Breast epithelium (tissue), 4 donors: ENCODE measurements around the gene RCE1. TPM values are rescaled to one million over a fixed set of nuclear protein-coding genes. Genes with fewer than 3 reads are reported as not detected.

ENCODE experiments used
- DNase-seq, 2 donors: peaks; one replicate each; pipeline ENCODE4 v3.0.0-alpha.2; 2019; ENCODE audit warnings: low spot score in 2 of 2
- H3K27ac ChIP-seq, 2 donors: fragments of 200-600 bp; sonication (generic) in 1 of 2; one replicate each; pipeline ENCODE4 v1.5.1; 2016 to 2019; ENCODE audit warnings: mild to moderate bottlenecking in 1 of 2
- H3K27me3 ChIP-seq, 2 donors: fragments of 200-600 bp; sonication (generic) in 1 of 2; one replicate each; pipeline versions ENCODE4 v1.5.1 to v1.6.0; 2017 to 2019; ENCODE audit warnings: control low read depth in 1 of 2, mild to moderate bottlenecking in 1 of 2
- H3K36me3 ChIP-seq: fragments of 200-600 bp; one replicate; pipeline ENCODE4 v1.5.1; 2019
- H3K4me1 ChIP-seq, 2 donors: fragments of 200-600 bp; sonication (generic); one replicate each; pipeline ENCODE4 v1.5.1; 2016 to 2019; ENCODE audit warnings: control low read depth in 1 of 2
- H3K4me3 ChIP-seq, 3 donors: fragments of 200-600 bp; sonication (generic); 1 replicate in 2 of 3; 2 replicates in 1 of 3; pipeline ENCODE4 v1.5.1; 2016 to 2019; ENCODE audit warnings: mild to moderate bottlenecking in 3 of 3, moderate library complexity in 2 of 3
- H3K9me3 ChIP-seq, 2 donors: fragments of 200-600 bp; sonication (generic) in 1 of 2; one replicate each; pipeline ENCODE4 v1.5.1; 2016 to 2019; ENCODE audit warnings: control low read depth in 1 of 2
- POLR2A ChIP-seq: fragments of 450-650 bp; IDR thresholded peaks from one replicate; pipeline ENCODE4 v1.6.1; 2016; ENCODE audit warnings: antibody characterized with exemption, mild to moderate bottlenecking, moderate library complexity
- POLR2AphosphoS5 ChIP-seq, 3 donors: sonication (generic); formaldehyde crosslinking; IDR thresholded peaks; one replicate each; pipeline ENCODE4 v1.6.1; 2017; ENCODE audit warnings: antibody characterized with exemption in 3 of 3
- intact Hi-C: fragments of 100-400 bp; cut with DNase I; formaldehyde crosslinking; loops from one replicate; pipeline ENCODE4 v1.15.1; 2023; ENCODE audit warnings: low total_unique reads
- total RNA-seq, 3 donors: library from RNA; depleted of rRNA; stranded (reverse); fragments of >200 nt; gene quantifications; one replicate each; pipeline ENCODE4 v1.1.0, GENCODE V29; 2016
- TF ChIP-seq, protein P1 (sequence below), 3 donors: fragments of 450-650 bp; IDR thresholded peaks; one replicate each; pipeline ENCODE4 v1.5.1; 2016 to 2017; ENCODE audit warnings: antibody characterized with exemption in 3 of 3, mild to moderate bottlenecking in 3 of 3, moderate library complexity in 3 of 3

Gene RCE1
- total RNA-seq, 3 donors from 2014 or later: 10.7 to 23.9 (median 21.5) TPM

DNA sequence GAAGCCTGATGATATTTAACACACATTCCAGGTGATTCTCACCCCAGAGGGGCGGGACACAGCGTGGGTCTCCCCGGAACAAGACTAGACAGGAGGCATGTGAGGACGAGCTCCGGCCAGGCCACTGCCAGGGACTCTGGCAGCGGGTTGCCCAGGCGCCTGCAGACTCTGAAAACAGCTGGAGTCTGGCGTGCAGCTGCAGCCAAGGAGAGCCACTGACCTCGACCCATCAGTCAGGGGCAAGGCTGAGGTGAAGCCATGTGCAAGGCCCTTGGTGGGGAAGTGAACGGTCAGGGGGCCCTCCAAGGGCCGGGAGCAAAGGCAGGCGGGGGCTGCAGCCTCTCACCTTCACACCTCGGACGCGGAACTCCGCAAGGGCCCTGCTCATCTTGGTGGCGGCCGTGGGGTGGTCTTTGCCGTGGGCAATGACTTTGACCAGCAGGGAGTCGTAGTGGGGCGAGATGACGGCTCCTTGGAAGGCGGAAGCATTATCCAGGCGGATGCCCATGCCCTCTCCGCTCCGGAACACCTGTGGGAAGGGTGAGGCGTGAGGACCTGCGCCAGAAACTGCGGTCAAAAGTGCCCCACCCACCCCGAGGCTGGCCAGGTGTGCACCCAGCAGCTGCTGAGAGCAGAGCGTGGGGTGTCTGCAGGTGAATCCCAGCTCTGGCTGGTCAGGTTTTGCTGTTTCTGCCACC is 20.3 kb downstream of the RCE1 start:
- H3K27ac ChIP-seq: no peak overlapping the region
- no peaks in the 10 kb centered on the region for H3K4me1 ChIP-seq
- no peaks in the 10 kb centered on the region for H3K27me3 ChIP-seq
- H3K36me3 ChIP-seq: no peaks in the 10 kb centered on the region
- H3K9me3 ChIP-seq: no peaks in the 10 kb centered on the region
- intact Hi-C loops: no loop called here
- no peak for DNase-seq
- no peak overlapping the region for H3K4me3 ChIP-seq
- TF ChIP-seq POLR2A: no peak
- TF ChIP-seq, protein P1, sequence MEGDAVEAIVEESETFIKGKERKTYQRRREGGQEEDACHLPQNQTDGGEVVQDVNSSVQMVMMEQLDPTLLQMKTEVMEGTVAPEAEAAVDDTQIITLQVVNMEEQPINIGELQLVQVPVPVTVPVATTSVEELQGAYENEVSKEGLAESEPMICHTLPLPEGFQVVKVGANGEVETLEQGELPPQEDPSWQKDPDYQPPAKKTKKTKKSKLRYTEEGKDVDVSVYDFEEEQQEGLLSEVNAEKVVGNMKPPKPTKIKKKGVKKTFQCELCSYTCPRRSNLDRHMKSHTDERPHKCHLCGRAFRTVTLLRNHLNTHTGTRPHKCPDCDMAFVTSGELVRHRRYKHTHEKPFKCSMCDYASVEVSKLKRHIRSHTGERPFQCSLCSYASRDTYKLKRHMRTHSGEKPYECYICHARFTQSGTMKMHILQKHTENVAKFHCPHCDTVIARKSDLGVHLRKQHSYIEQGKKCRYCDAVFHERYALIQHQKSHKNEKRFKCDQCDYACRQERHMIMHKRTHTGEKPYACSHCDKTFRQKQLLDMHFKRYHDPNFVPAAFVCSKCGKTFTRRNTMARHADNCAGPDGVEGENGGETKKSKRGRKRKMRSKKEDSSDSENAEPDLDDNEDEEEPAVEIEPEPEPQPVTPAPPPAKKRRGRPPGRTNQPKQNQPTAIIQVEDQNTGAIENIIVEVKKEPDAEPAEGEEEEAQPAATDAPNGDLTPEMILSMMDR (IDR thresholded peaks at IDR 0.05): no peak
- TF ChIP-seq POLR2AphosphoS5 (IDR thresholded peaks at IDR 0.05): no peak

DNA sequence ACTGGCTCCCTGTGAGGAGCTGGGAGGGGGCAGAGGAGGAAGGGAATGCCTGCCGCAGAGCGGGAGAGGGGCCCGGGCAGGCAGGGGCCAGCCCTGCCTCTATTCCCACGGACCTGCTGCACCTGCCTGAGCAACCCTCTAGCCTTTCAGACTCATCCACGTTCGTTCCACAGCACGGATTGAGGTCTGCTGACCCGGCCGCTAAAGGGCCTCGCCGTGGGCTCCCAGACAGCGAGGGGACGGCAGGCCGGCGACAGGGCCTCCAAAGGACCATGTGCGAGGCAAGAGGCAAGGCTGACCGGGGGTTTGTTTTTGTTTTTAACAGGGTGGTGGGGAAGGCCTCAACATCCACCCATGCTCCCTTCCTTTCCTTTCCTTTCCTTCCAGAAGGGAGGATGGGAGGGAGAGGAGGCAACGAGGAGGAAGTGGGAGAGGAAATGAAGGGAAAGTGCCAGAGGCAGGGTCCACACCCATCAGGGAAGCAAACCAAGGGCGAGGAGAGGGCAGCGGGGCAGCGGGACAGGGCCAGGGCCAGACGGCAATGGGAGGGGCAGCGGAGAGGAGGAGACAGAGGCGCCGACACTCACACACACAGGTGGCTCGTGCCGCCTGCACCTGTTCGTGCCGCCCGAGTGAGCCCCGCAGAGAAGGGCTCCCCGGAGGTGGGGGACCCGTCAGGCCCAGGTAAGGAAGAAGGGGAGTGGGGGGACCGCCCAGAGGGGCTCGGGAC is 21.1 kb downstream of the RCE1 start:
- Histone ChIP-seq H3K36me3 (no peaks in the 10 kb centered on the region), H3K4me1 (no peaks in the 10 kb centered on the region), H3K27ac (no peak overlapping the region), H3K27me3 (no peaks in the 10 kb centered on the region), H3K4me3 (no peak overlapping the region), H3K9me3 (no peaks in the 10 kb centered on the region)
- no peak for DNase-seq
- intact Hi-C loops: no loop called here
- TF ChIP-seq POLR2A: no peak
- no peak for TF ChIP-seq POLR2AphosphoS5 (IDR thresholded peaks at IDR 0.05)
- TF ChIP-seq, protein P1 (IDR thresholded peaks at IDR 0.05): no peak

DNA sequence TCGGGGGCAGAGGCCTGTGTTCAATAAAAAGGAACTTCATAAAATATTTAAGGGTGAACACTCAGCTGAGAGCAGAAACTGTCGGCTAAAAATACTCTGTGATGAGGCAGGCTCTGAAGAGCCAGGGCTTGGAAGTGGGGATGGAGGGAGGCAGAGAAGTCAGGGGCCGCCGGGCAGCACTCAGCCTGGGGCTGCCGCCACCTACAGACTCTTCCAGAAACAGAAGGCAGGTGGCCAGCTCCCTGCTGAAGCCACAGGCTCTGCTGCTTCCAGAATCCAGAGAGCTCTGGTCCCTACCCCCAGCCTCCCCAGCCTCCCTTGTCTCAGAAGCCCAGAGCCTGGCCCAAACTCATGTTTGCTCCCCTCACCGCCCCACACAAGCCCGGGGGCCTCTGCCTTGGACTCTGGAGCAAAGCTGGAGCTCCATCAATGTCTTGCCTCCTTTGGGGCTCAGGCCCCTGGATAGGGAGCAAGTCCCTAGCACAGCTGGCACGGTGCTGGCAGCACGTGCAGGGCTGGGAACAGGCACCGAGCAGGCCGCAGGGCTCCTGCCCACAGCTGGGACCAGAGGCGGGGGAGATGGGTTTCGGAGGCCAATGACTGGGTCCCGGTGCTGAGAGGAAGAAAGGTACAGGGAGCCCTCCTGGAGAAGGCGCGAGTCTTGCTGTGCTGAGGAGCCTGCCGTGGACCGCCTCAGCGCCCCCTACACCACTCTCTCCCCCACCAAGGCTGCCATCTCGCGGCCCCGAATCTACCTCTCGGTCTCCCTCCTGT is 21.9 kb downstream of the RCE1 start:
- no peaks in the 10 kb centered on the region for H3K36me3 ChIP-seq
- H3K27me3 ChIP-seq: no peaks in the 10 kb centered on the region
- H3K27ac ChIP-seq: no peak overlapping the region
- TF ChIP-seq POLR2A: no peak
- TF ChIP-seq, protein P1 (IDR thresholded peaks at IDR 0.05): no peak
- no peak for TF ChIP-seq POLR2AphosphoS5 (IDR thresholded peaks at IDR 0.05)
- intact Hi-C loops: no loop called here
- no peaks in the 10 kb centered on the region for H3K4me1 ChIP-seq
- DNase-seq: no peak
- no peak overlapping the region for H3K4me3 ChIP-seq
- no peaks in the 10 kb centered on the region for H3K9me3 ChIP-seq

DNA sequence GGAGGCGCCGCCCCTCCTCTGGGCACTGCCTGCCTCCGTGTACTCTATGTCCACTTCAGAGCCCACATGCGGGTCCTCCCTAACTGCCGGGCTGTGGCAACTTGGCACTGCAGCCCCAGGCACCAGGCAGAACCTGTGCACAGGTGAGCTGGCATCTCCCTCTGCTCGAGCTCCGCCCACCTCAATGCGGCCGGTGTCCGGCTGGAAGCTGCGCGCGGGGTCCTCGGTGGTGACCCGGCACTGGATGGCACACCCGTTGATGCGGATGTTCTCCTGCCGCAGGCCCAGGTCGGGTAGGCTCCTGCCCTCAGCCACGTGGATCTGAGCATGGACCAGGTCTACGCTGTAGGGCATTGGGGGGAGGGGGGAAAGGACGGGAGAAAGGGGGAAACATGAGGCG is 22.8 kb downstream of the RCE1 start:
- Histone ChIP-seq H3K27me3 (no peaks in the 10 kb centered on the region), H3K9me3 (no peaks in the 10 kb centered on the region), H3K4me3 (no peak overlapping the region), H3K4me1 (no peaks in the 10 kb centered on the region), H3K36me3 (no peaks in the 10 kb centered on the region), H3K27ac (no peak overlapping the region)
- TF ChIP-seq POLR2A (no peak), POLR2AphosphoS5 (IDR thresholded peaks at IDR 0.05) (no peak)
- TF ChIP-seq, protein P1 (IDR thresholded peaks at IDR 0.05): no peak
- intact Hi-C loops: no loop called here
- no peak for DNase-seq
